Measurements from ENCODE around the gene SLC26A11.

The SLC26A11 gene

GRCh38 chr17:80220054-80220735 is at the start of gene SLC26A11, which contains the start of gene SGSH:
TSS of gene SLC26A11 (plus strand) at chr17:80220427. CDS start at chr17:80221561, 1,134 bp downstream.
TSS of gene SGSH (minus strand) at chr17:80220333. CDS start at chr17:80220313, 20 bp downstream.
- peaks cover 13% of the 10 kb centered on the region; the same call in 1 of the 2 replicates for H3K79me2 ChIP-seq (ENCODE audit: insufficient read depth, low read depth)
- H3K36me3 ChIP-seq (ENCODE audit: insufficient read depth): no peaks in the 10 kb centered on the region
- no peak within 1 kb of the TSS for H3K4me3 ChIP-seq (IDR thresholded peaks at IDR 0.05; ENCODE audit: insufficient read depth, low read depth, low read length)
- no peaks in the 10 kb centered on the region for H3K27me3 ChIP-seq (ENCODE audit: insufficient read depth, low read depth)
- H2AFZ ChIP-seq (ENCODE audit: low read depth): peak within 1 kb of the TSS; percentile 39
- peak within 1 kb of the TSS; percentile 91 for H3K9ac ChIP-seq
- TF ChIP-seq CTCF (conservative IDR thresholded peaks at IDR 0.05; ENCODE audit: low read depth, low read length): no peak
- peak within 1 kb of the TSS; percentile 81 for H3K27ac ChIP-seq
- no peaks in the 10 kb centered on the region for H4K20me1 ChIP-seq (ENCODE audit: insufficient read depth)
- peaks cover 14% of the 10 kb centered on the region for H3K4me1 ChIP-seq (ENCODE audit: low read depth, poor library complexity, severe bottlenecking)
- H3K4me2 ChIP-seq: peak within 1 kb of the TSS; percentile 65

GRCh38 chr17:80171681-80172080 is 48.5 kb upstream of the SLC26A11 start:
- no peak for TF ChIP-seq CTCF (conservative IDR thresholded peaks at IDR 0.05; ENCODE audit: low read depth, low read length)

GRCh38 chr17:80173126-80173525 is 47.1 kb upstream of the SLC26A11 start:
- Histone ChIP-seq H3K27me3 (ENCODE audit: insufficient read depth, low read depth) (peaks cover 10% of the 10 kb centered on the region; the same call in 1 of the 2 replicates), H3K4me1 (ENCODE audit: low read depth, poor library complexity, severe bottlenecking) (no peaks in the 10 kb centered on the region), H3K9ac (no peak overlapping the region), H4K20me1 (ENCODE audit: insufficient read depth) (no peaks in the 10 kb centered on the region), H3K36me3 (ENCODE audit: insufficient read depth) (no peaks in the 10 kb centered on the region), H3K4me3 (IDR thresholded peaks at IDR 0.05; ENCODE audit: insufficient read depth, low read depth, low read length) (no peak overlapping the region), H3K79me2 (ENCODE audit: insufficient read depth, low read depth) (no peaks in the 10 kb centered on the region), H3K27ac (no peak overlapping the region), H3K4me2 (no peak overlapping the region), H2AFZ (ENCODE audit: low read depth) (no peak overlapping the region)
- no peak for TF ChIP-seq CTCF (conservative IDR thresholded peaks at IDR 0.05; ENCODE audit: low read depth, low read length)

More at GRCh38 chr17:80171681-80172080, 48.5 kb upstream of the SLC26A11 start:
- Histone ChIP-seq H3K27me3 (ENCODE audit: insufficient read depth, low read depth) (peaks cover 10% of the 10 kb centered on the region; the same call in 1 of the 2 replicates), H3K4me2 (no peak overlapping the region), H3K4me1 (ENCODE audit: low read depth, poor library complexity, severe bottlenecking) (no peaks in the 10 kb centered on the region), H3K9ac (no peak overlapping the region), H3K36me3 (ENCODE audit: insufficient read depth) (no peaks in the 10 kb centered on the region), H4K20me1 (ENCODE audit: insufficient read depth) (no peaks in the 10 kb centered on the region), H3K4me3 (IDR thresholded peaks at IDR 0.05; ENCODE audit: insufficient read depth, low read depth, low read length) (no peak overlapping the region), H2AFZ (ENCODE audit: low read depth) (no peak overlapping the region), H3K27ac (no peak overlapping the region), H3K79me2 (ENCODE audit: insufficient read depth, low read depth) (no peaks in the 10 kb centered on the region)

- no peaks in the 10 kb centered on the region for H4K20me1 ChIP-seq (ENCODE audit: insufficient read depth)
- no peak overlapping the region for H3K4me3 ChIP-seq (IDR thresholded peaks at IDR 0.05; ENCODE audit: insufficient read depth, low read depth, low read length)
- no peaks in the 10 kb centered on the region for H3K4me1 ChIP-seq (ENCODE audit: low read depth, poor library complexity, severe bottlenecking)
- peaks cover 13% of the 10 kb centered on the region; the same call in 1 of the 2 replicates for H3K27me3 ChIP-seq (ENCODE audit: insufficient read depth, low read depth)
- TF ChIP-seq CTCF (conservative IDR thresholded peaks at IDR 0.05; ENCODE audit: low read depth, low read length): no peak
- no peaks in the 10 kb centered on the region for H3K79me2 ChIP-seq (ENCODE audit: insufficient read depth, low read depth)
- H3K9ac ChIP-seq: no peak overlapping the region
- no peak overlapping the region for H3K4me2 ChIP-seq
- no peaks in the 10 kb centered on the region for H3K36me3 ChIP-seq (ENCODE audit: insufficient read depth)
- no peak overlapping the region for H3K27ac ChIP-seq
- H2AFZ ChIP-seq (ENCODE audit: low read depth): no peak overlapping the region
Measured at GRCh38 chr17:80173916-80174315, 46.3 kb upstream of the SLC26A11 start.
